Muscle of back (tissue), 11 donors: ENCODE results near the gene VWA3B. TPM values are rescaled to one million over a fixed set of nuclear protein-coding genes. Genes with fewer than 3 reads are reported as not detected.
"Not testable (repeated sequence)": the region's sequence is repeated elsewhere in the genome, so short reads cannot be mapped to it uniquely, and the experiment has no call there.

Experiments
- DNase-seq, 3 donors: peaks; one replicate each; pipeline versions ENCODE4 v3.0.0 to v3.0.0-alpha.2; 2013
- polyA plus RNA-seq, 10 donors: library from polyadenylated mRNA; unstranded; fragments of 120-200 nt; gene quantifications; one replicate each; pipeline ENCODE4 v1.2.1, GENCODE V29; 2013; ENCODE audit not compliant: insufficient read length in 10 of 10

Gene VWA3B
- polyA plus RNA-seq, 10 donors: 0.13 to 2.4 (median 0.77) TPM

DNA sequence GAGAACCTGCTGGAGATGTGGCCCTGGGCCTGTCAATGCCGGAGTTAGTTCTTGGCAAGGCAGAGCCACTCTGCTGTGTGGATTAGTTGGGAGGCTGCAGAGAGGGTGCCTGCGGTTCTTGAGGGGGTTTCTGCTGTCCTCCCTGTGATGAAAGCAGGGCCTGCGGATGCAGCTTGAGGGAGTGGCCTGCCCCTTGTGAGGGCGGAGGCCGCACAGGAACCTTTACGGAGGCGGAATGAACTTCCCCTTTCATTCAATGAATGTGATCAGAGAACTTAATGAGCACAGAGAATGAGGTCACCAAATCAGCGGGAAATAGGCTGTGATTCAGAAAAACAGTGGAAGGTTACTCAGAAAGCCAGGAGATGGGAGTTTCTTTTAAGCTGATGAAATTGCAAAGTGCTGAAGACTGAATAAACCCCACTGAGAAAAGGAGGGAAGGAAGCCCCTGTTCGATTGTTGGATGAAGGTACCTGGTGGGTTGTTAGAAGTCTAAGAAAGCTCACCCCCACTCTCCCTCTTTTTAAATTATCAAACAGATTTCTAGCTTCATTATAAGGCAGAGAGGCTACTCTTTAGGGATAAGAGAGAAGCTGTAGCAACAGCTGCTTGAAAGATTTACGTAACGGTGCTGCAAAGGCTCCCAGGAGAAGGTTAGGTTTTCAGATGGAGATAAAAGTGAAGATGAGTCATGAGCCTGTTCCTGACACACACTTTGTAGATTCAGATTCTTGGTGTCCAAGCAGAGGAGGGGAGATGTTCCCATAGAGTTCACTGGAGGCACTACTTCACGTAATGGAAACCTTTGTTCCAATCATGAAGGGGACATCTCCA is 47.4 kb downstream of the VWA3B start:
- peak in 2 of 3 donors; percentile 42 to 76 for DNase-seq

- DNase-seq: no peak
These were observed 50.2 kb downstream of the VWA3B start for GRCh38 chr2:98137196-98137595.

- not testable (repeated sequence) for DNase-seq
These were observed 52.0 kb downstream of the VWA3B start for GRCh38 chr2:98138978-98139377.

- DNase-seq: peak; percentile 73 to 87 (median 77)
These were observed 53.2 kb downstream of the VWA3B start for GRCh38 chr2:98140210-98140609.

- no peak for DNase-seq
These were observed 55.3 kb downstream of the VWA3B start for GRCh38 chr2:98142106-98142791.

- no peak for DNase-seq
These were observed 58.1 kb downstream of the VWA3B start for GRCh38 chr2:98145070-98145469.

DNA sequence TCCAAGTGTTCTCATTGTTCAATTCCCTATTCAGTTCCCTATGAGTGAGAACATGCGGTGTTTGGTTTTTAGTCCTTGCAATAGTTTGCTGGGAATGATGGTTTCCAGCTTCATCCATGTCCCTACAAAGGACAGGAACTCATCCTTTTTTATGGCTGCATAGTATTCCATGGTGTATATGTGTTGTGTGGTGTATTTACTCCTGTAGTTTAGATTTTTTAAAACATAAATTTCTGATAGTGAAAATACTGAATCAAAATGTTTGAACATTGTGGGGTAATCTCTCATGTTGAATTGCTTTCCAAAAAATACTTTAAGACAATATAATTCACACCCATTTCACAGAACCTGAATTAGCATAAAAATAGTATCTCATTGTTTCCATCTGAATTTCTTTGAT is 60.9 kb downstream of the VWA3B start:
- not testable (repeated sequence) for DNase-seq

- DNase-seq: no peak
These were observed 61.8 kb downstream of the VWA3B start for GRCh38 chr2:98148595-98149332.

DNA sequence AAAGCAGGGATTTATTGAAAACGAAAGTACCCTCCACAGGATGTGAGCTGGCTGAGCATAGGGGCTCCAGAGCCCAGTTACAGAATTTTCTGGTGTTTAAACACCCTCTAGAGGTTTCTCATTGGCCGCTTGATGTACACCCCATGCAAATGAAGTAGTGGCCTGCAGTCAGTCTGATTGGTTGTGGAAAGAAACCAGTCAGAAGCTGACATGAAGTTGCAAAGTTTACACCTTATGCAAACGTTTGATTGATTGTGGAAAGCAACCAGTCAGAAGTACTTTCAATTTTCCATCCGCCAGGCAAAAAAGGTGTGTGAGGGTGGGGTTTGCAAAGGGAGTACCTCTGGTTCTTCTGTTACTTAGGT is 62.3 kb downstream of the VWA3B start:
- no peak for DNase-seq

- DNase-seq: no peak
These were observed 66.5 kb downstream of the VWA3B start for GRCh38 chr2:98153481-98153880.

- DNase-seq: no peak
These were observed 68.3 kb downstream of the VWA3B start for GRCh38 chr2:98155291-98155690.

DNA sequence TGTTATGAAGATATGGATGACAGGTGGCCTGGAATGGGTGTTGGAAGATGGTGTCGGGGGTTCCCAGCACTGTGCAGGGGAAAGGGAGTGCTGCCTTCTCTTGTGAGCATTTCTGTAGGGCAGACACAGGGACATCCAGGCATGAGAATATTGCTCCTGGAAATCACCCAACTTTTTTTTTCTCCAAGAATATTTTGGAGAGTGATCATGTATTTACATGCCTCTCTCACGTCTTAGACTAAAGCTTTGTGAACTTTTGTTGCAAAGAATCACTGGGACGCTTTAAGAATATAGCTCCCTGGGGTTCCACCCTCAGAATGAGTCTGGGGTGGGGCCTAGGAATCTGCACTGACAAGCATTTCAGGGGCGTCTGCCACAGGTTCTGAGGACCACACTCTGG is 68.7 kb downstream of the VWA3B start:
- no peak for DNase-seq

- DNase-seq: no peak
These were observed 69.3 kb downstream of the VWA3B start for GRCh38 chr2:98156304-98156703.

GRCh38 chr2:98157557-98157956 is 70.6 kb downstream of the VWA3B start:
- no peak for DNase-seq

- DNase-seq: peak; percentile 67 to 75 (median 67)
These were observed 71.3 kb downstream of the VWA3B start for GRCh38 chr2:98158305-98158704.

DNA sequence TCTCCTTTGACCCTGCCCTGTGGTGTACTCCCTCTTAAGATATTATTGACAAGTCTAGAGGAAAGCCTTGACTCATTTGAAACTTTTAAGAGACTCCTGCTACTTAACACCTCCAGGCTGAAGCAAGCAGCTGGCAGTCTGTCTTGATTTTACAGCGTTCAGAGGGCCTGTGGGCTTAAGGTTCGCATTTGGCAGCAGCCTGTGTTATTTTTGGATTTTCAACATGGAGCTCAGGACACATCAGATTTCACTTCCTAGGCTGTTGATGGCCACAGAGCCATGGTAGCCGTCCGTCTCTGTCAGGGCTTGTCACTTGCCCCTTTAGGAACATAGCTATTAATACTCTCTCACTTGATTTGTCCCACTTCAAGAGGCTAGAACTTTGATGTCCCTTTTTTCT is 73.6 kb downstream of the VWA3B start:
- peak; percentile 63 to 74 (median 69) for DNase-seq

GRCh38 chr2:98161186-98161585 is 74.2 kb downstream of the VWA3B start:
- DNase-seq: no peak

DNA sequence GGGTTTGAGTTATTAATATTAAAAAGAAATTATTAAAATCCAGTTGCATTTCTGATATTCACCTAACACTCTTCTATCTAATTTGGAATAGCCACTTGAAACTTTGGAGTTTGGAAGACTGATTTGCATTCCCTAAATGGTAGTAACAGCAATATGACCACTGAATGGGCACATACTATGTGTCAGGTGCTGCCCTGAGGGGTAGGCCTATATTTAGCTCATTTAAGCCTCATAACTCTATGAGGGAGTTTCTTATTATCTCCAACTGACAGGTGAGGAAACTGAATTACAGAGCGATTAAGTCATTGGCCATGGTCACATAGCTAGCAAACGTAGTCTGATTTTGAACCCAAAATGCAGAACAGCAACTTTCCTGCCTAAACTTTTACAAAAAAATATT is 77.3 kb downstream of the VWA3B start:
- DNase-seq: no peak

- no peak for DNase-seq
These were observed 78.6 kb downstream of the VWA3B start for GRCh38 chr2:98165516-98166071.

- DNase-seq: no peak
These were observed 80.9 kb downstream of the VWA3B start for GRCh38 chr2:98167916-98168315.

DNA sequence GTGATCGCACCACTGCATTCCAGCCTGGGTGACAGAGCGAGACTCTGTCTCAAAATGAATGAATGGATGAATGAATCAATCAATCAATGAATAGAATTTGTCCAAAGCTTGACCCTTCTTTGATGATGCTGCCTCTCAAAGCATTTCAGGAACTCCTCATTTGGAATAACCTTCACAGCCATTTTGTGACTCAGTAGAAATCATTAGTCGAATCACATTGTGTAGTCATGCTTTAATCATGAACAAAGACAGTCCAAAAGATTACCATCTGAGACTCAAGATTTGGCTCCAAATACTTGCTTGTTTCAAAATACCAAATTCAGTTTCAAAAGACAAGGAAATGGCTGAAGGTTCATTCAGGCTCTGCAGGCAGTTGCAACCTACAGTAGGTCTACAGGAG is 83.1 kb downstream of the VWA3B start:
- no peak for DNase-seq

- no peak for DNase-seq
These were observed 85.3 kb downstream of the VWA3B start for GRCh38 chr2:98172150-98172765.
